ENCODE results near the gene CHID1.

DNA sequence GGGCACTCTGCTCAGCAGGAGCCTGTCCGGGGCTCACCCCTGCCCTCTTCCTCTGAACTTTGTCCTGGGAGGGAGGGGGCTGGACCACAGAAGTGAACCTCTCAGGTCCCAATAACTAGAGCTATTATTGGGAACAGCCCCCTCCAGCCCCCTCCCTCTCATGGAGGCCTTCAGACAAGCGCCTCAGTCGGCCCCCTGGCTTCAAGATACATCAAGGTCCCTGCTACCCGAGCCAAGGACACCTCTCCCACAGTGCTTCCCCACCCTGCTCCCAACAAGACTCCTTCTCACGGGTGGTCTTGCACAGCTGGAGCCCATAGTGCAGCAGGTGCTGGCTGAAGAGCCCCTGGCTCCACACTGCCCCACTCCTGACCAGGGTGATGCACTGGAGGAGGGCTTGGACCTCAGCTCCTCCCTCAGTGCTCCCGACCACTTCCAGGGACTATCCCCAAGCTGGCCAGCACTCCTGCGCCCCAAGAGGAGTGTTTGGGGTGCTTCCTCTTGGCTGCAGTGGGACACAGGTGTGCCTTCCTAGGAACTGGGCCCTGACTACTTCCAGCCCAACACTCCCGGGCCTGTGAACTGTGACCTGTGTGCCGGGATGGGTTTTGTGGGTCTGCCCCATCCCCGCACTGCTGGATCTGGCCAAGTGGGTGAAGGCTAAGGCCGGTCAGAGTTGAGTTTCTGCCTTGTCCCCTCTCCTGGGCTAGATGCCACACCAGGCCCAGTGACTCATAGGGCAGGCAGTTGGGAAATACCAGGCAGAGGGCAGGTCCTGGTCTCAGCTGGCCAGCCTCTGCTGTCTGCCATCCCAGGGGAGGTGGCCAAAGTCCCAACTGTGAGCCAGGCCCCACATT lies 89.7 kb downstream of the CHID1 start:
- TF ChIP-seq, protein P1, sequence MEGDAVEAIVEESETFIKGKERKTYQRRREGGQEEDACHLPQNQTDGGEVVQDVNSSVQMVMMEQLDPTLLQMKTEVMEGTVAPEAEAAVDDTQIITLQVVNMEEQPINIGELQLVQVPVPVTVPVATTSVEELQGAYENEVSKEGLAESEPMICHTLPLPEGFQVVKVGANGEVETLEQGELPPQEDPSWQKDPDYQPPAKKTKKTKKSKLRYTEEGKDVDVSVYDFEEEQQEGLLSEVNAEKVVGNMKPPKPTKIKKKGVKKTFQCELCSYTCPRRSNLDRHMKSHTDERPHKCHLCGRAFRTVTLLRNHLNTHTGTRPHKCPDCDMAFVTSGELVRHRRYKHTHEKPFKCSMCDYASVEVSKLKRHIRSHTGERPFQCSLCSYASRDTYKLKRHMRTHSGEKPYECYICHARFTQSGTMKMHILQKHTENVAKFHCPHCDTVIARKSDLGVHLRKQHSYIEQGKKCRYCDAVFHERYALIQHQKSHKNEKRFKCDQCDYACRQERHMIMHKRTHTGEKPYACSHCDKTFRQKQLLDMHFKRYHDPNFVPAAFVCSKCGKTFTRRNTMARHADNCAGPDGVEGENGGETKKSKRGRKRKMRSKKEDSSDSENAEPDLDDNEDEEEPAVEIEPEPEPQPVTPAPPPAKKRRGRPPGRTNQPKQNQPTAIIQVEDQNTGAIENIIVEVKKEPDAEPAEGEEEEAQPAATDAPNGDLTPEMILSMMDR (conservative IDR thresholded peaks at IDR 0.05; ENCODE audit: low read depth, low read length) = no peak
- no peak for TF ChIP-seq MAFK (IDR thresholded peaks at IDR 0.05; ENCODE audit: low read depth, low read length)
- TF ChIP-seq POLR2A (IDR thresholded peaks at IDR 0.05; ENCODE audit: low read depth, low read length) = no peak
